Choroid plexus epithelial cell (primary cell): ENCODE data around the gene SLC25A5.
"Not testable (repeated sequence)": the region's sequence is repeated elsewhere in the genome, so short reads cannot be mapped to it uniquely, and the experiment has no call there.

Source experiments
- DNase-seq: peaks from one replicate; pipeline ENCODE4 v3.0.0-alpha.2; 2010; ENCODE audit warnings: low read depth
- H3K4me3 ChIP-seq: 2 replicates; pipeline ENCODE4 v1.5.1; 2011; ENCODE audit warnings: low read depth, mild to moderate bottlenecking, control low read depth, low read length, moderate library complexity
- CTCF ChIP-seq: conservative IDR thresholded peaks from 2 replicates; pipeline ENCODE4 v1.5.1; 2011; ENCODE audit warnings: low read depth, mild to moderate bottlenecking, control low read depth, inconsistent platforms, low read length, moderate library complexity

SLC25A5 gene

GRCh38 chrX:119495734-119496726 is 27.8 kb downstream of the SLC25A5 start:
- no peak overlapping the region for H3K4me3 ChIP-seq
- TF ChIP-seq CTCF: no peak
- no peak for DNase-seq

- H3K4me3 ChIP-seq: no peak overlapping the region
- no peak for TF ChIP-seq CTCF
- DNase-seq: no peak
These were observed 28.9 kb downstream of the SLC25A5 start for GRCh38 chrX:119497185-119497584.

GRCh38 chrX:119500061-119500800 is 32.0 kb downstream of the SLC25A5 start:
- H3K4me3 ChIP-seq: no peak overlapping the region
- TF ChIP-seq CTCF: no peak
- DNase-seq: no peak

- TF ChIP-seq CTCF: no peak
- H3K4me3 ChIP-seq: no peak overlapping the region
- DNase-seq: no peak
These were observed 33.4 kb downstream of the SLC25A5 start for GRCh38 chrX:119501511-119502148.

- H3K4me3 ChIP-seq: no peak overlapping the region
- peak; percentile 53 for DNase-seq
- TF ChIP-seq CTCF: peak; percentile 5
These were observed 34.7 kb downstream of the SLC25A5 start for GRCh38 chrX:119502727-119503483.

- TF ChIP-seq CTCF: no peak
- peak; percentile 86 for DNase-seq
- no peak overlapping the region for H3K4me3 ChIP-seq
These were observed 35.2 kb downstream of the SLC25A5 start for GRCh38 chrX:119503484-119503861.

GRCh38 chrX:119505145-119505544 is 36.9 kb downstream of the SLC25A5 start:
- not testable (repeated sequence) for DNase-seq, H3K4me3 ChIP-seq
